Activated T-cell treated with anti-CD3 and anti-CD28 coated beads, Interleukin-2, amount 50 U/mL, for 24 hours (primary cell): ENCODE measurements around the gene PRXL2B.

Experiments
- DNase-seq: peaks from one replicate; pipeline ENCODE4 v3.0.0-alpha.2; 2020
- H3K27ac Mint-ChIP-seq: 2 replicates; pipeline ENCODE4 v1.8.0; 2020; ENCODE audit warnings: mild to moderate bottlenecking, mixed read lengths
- H3K27me3 Mint-ChIP-seq: 2 replicates; pipeline ENCODE4 v1.8.0; 2020; ENCODE audit warnings: mixed read lengths
- H3K36me3 Mint-ChIP-seq: 2 replicates; pipeline ENCODE4 v1.8.0; 2020; ENCODE audit warnings: low read depth, mixed read lengths
- H3K4me1 Mint-ChIP-seq: 2 replicates; pipeline ENCODE4 v1.8.0; 2020; ENCODE audit warnings: low read depth, mixed read lengths
- H3K4me3 Mint-ChIP-seq: 2 replicates; pipeline ENCODE4 v1.8.0; 2020; ENCODE audit warnings: mild to moderate bottlenecking, moderate library complexity, mixed read lengths
- H3K9me3 Mint-ChIP-seq: 2 replicates; pipeline ENCODE4 v1.8.0; 2020; ENCODE audit warnings: mixed read lengths

Gene PRXL2B

DNA sequence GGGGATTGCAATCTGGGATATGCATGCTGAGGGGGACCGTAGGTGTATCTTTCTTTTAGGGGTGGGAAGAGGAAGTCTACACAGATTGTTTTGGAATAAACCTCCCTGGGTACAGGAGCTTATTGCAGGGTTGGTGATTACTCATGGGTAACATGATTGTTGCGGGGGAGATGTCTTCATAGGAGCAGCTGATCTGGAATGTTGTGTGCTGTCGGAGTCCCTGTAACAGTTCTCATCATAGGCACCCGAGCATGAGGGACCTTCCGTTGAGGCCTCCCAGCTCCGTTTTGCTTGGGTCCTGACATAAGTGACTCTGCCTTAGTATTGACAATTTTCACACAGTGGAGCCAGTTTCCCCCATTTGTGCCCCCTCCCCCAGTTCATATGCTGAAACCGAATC is 4.2 kb upstream of the PRXL2B start:
- DNase-seq = no peak
- Mint-ChIP-seq H3K27me3 (no peaks in the 10 kb centered on the region), H3K4me1 (peaks cover 73% of the 10 kb centered on the region), H3K9me3 (peaks cover 3% of the 10 kb centered on the region), H3K36me3 (peaks cover 4% of the 10 kb centered on the region), H3K27ac (peak overlapping the region; percentile 81), H3K4me3 (no peak overlapping the region)

DNA sequence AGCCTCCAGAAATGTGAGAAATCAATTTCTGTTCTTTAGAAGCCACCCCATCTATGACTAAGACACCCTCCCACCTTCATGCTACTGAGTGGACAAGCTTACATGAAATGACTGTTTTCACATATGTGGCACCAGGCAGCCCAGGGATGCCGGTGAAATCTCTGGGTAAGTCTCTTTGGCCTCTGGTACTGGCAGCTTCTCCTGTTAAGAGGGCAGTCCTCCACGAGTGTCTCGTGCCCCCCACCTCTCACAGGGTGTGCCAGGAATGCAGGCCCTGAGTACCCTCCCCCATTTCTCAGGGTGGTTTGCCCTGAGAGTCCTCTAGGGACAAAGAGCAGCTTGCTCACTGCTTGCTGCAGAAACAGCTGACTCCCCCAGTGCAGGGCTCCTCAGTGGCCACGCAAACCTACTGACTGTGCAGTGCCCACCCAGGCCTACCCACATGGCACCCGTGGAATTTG is 3.2 kb upstream of the PRXL2B start:
- Mint-ChIP-seq H3K27ac (peak overlapping the region; percentile 94), H3K36me3 (peaks cover 4% of the 10 kb centered on the region)

DNA sequence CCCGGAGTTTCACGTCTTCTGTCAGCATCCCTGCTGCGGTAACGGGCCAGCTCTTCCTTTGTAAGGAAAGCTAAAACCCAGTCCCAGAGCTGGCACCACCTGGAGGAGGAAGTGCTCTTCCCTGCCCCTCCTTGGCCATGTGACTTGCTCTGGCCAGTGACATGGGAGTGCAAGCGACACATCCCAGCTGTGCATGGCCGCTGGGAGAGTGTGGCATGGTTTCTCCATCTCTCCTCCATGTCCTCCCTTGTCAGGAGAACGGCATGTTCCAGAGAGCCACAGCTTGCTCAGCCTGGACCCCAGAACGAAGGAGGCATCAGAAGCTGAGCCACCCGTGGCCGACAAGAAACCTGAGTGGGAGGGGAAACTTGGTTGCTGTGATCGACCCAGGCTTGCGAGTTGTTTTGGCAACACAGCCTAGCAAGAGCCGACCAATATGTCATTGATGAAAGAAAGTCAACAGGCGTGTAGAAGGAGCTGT is 2.7 kb upstream of the PRXL2B start:
- DNase-seq = no peak
- Mint-ChIP-seq H3K9me3 (peaks cover 1% of the 10 kb centered on the region), H3K4me1 (peaks cover 64% of the 10 kb centered on the region)

More for the DNA sequence above, 3.2 kb upstream of the PRXL2B start:
- Mint-ChIP-seq H3K27me3 (no peaks in the 10 kb centered on the region), H3K4me3 (peak overlapping the region; percentile 87), H3K4me1 (peaks cover 69% of the 10 kb centered on the region), H3K9me3 (peaks cover 3% of the 10 kb centered on the region)
- no peak for DNase-seq

DNA sequence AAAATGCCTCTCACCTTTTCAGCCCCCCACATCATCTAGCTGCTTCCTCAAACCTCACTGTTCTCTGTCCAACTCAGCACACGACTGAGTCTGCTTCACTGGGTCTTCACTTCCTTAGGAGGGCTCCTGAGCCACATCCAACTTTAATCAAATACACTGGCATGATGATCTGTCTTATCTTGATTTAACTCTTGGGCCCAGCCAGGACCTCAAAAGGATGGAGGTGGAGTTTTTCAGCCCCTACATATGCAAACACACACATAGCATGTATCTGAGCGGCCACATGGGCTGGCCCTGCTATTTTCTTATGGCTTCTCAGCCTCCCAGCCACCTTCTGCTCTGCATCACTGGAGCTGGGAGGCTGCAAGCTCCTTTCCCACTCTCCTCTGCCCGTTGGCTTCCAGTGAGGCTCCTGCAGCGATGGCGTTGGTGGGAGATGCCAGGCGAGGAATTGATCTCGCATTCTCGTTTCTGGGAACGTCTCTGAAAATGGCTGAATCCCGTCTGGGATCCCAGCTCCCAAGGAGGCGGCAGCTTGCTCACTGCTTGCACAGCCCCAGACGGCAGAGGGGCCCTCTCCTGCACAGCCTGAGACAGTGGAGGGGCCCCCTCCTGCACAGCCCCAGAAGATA is 1.8 kb upstream of the PRXL2B start:
- peak overlapping the region; percentile 87 for H3K4me3 Mint-ChIP-seq
- peaks cover 57% of the 10 kb centered on the region for H3K4me1 Mint-ChIP-seq
- H3K27me3 Mint-ChIP-seq = no peaks in the 10 kb centered on the region
- H3K9me3 Mint-ChIP-seq = no peaks in the 10 kb centered on the region
- DNase-seq = no peak
- H3K27ac Mint-ChIP-seq = peak overlapping the region; percentile 94
- peaks cover 11% of the 10 kb centered on the region for H3K36me3 Mint-ChIP-seq

More for the DNA sequence above, 2.7 kb upstream of the PRXL2B start:
- H3K27ac Mint-ChIP-seq = peak overlapping the region; percentile 94
- peaks cover 4% of the 10 kb centered on the region for H3K36me3 Mint-ChIP-seq
- H3K27me3 Mint-ChIP-seq = no peaks in the 10 kb centered on the region
- peak overlapping the region; percentile 87 for H3K4me3 Mint-ChIP-seq

DNA sequence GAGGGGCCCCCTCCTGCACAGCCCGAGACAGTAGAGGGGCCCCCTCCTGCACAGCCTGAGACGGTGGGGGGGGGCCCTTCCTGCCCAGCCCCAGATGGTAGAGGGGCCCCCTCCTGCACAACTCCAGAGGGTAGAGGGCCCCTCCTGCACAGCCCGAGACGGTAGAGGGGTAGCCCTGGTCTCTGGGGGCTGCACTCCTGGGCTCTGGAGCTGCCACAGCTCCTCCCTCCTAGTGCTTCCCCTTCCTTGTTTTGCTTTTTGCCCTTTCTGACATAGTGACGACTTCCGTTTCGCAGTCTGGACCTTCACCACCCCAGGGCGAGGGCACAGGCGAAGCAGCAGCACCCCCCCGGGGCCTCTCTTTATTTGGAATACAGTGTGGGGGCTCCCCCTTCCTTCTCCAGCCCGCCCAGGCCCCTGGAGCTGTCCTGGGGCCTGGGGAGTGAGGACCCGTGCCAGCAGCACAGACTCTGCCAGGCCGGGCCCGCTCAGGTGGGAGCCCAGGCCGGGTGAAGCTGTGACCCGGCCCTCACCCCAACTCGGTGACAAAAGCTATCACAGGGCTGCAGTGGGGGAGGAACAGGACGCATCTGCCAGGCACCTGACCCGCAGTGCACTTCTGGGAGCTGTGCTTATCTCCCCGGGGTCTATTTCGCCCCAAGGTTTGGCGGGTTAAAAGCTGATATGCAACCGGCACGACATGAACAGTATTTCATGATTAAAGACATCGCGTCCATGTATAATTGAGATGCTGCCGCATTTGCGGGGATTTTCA is 1.1 kb upstream of the PRXL2B start:
- H3K4me1 Mint-ChIP-seq = peaks cover 52% of the 10 kb centered on the region
- H3K36me3 Mint-ChIP-seq = peaks cover 11% of the 10 kb centered on the region
- H3K27ac Mint-ChIP-seq = peak overlapping the region; percentile 94
- H3K4me3 Mint-ChIP-seq = peak overlapping the region; percentile 87
- no peaks in the 10 kb centered on the region for H3K9me3 Mint-ChIP-seq
- DNase-seq = peak; percentile 79
- H3K27me3 Mint-ChIP-seq = no peaks in the 10 kb centered on the region

DNA sequence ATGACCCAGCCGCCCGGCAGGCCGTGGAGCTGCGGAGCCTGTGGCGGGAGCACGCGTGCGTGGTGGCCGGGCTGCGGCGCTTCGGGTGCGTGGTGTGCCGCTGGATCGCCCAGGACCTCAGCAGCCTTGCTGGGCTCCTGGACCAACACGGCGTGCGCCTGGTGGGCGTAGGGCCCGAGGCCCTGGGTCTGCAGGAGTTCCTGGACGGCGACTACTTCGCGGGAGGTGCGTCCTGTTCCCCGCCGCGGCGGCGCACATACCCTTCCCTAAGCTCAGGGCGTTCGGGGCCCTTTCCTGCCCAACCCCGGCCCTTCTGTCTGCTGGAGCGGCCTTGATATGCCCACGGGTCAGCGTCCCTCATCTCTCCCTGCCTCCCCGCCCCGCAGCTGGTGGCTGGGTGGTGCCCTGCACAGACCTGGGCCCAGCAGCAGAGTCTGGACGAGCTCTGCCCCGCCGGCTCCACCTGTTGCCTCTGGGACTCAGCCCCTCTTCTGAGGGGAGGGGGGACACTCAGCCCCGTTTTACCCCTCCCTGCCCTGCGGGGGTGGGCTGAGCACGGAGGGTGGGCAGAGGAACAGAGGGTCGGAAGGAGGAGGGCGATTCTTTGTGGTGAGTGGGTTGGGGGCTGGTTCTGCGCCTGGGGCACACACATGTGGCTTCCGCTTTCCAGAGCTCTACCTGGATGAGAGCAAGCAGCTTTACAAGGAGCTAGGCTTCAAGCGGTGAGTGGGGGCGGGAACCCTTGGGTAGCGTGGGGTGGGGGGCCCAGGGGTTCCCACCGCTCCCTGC is 688 bp downstream of the PRXL2B start:
- peak; percentile 70 for DNase-seq
- Mint-ChIP-seq H3K4me3 (peak overlapping the region; percentile 87), H3K9me3 (no peaks in the 10 kb centered on the region), H3K27ac (peak overlapping the region; percentile 18), H3K4me1 (peaks cover 36% of the 10 kb centered on the region), H3K36me3 (peaks cover 11% of the 10 kb centered on the region), H3K27me3 (no peaks in the 10 kb centered on the region)

DNA sequence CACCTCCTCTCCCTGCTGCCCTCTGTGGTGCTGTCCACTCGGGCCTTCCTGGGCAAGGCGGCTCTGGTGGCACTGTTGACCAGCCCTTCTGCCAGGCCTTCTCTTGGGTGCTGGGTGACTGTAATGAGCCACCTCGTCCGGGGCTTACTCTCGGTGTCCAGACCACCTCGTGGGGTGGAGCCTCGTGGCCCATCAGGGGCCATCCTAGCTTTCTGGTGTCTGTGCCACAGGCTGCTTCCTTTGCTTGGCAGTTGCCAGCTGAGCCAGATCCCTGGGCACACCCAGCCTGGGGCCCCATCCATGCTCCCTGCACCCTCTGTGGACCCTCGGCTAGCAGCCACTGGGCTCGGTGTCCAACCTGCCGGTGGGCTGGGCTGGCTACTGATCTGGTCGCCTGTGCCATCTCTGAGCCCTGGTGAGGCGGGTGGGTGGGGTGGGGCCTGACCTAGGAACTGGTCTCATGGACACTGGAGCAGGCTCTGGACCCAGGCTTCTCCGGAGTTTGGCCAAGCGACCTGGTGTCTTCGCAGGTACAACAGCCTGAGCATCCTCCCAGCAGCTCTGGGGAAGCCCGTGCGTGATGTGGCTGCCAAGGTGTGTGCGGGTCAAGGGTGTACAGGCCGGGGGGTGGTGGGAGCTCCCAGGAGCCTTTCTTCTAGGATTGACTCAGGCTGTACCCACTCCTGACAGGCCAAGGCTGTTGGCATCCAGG is 1.4 kb downstream of the PRXL2B start:
- no peak for DNase-seq
- Mint-ChIP-seq H3K4me3 (peak overlapping the region; percentile 87), H3K9me3 (no peaks in the 10 kb centered on the region), H3K27ac (no peak overlapping the region), H3K27me3 (no peaks in the 10 kb centered on the region), H3K4me1 (peaks cover 31% of the 10 kb centered on the region), H3K36me3 (peaks cover 11% of the 10 kb centered on the region)

DNA sequence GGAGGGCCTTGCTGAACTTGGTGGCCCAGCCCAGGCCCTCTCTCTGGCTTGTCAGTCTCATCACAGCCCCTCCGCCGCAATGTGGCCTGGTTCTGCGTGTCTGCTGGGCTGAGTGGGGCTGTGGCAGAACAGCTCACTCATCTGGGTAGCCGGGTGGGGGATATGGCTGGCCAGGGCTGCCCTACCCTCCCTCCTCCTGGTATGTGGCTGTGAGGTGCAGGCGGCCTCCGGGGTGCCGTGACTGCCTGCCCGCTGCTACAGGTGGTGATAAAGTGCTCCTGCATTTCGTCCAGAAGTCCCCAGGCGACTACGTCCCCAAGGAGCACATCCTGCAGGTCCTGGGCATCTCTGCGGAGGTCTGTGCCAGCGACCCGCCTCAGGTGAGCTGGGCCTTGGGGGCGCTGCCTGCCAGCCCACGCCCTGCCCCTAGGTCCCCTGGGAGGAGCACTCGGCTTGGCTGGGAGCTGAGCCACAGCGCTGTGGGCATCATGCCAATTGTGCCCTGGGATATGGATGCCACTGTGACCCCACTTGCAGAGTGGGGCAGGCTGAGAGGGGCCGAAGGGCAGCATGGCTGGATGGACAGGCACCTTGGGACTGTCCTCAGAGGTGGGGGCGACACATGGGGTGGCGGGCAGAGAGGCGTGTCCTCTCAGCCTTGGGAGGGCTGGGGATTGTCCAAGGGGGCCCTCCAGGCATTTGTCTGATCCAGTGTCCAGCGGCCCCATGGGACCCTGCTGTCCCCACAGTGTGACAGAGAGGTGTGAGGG is 2.3 kb downstream of the PRXL2B start:
- no peak for DNase-seq
- no peaks in the 10 kb centered on the region for H3K9me3 Mint-ChIP-seq
- H3K27me3 Mint-ChIP-seq = no peaks in the 10 kb centered on the region
- H3K27ac Mint-ChIP-seq = no peak overlapping the region
- peaks cover 11% of the 10 kb centered on the region for H3K36me3 Mint-ChIP-seq
- peaks cover 22% of the 10 kb centered on the region for H3K4me1 Mint-ChIP-seq
- peak overlapping the region; percentile 33 for H3K4me3 Mint-ChIP-seq

DNA sequence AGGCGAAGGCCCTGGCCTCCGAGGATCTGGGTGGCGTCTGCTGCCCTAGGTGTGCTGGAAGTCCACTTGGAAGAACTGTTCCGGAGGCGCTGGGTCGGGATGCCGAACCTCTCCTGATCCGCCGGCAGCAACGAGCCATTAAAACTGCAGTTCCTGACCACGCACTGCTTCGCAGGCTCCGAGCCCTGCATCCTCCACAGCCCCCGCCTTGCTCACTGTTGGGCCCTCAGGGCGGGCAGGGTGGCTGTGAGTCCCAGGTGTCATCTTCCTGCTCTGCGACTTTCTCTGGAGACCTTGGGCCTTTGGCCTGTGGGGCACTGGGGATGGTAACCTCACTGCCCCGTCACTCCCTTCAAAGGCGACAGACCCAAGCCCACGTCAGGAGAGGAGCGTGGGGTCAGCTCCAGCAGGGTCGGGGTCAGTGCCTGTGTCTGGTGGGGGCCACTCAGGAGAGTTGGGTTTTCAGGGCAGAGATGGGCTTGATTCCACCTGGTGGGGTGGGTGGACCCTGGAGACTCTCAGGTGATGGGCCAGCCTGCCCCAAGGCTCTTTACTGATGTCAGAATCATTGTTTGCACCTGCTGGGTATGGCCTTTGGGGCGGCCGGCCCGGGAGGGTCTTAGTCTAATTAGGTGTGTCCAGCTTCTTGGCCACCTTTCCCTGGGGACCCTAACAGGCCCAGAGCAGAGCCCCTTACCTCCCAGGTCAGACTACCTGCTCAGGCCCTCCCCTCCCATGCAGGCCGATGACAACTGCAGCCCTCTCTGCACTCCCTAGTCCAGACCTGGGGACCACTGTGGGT is 3.1 kb downstream of the PRXL2B start:
- no peaks in the 10 kb centered on the region for H3K9me3 Mint-ChIP-seq
- peaks cover 15% of the 10 kb centered on the region for H3K4me1 Mint-ChIP-seq
- no peaks in the 10 kb centered on the region for H3K27me3 Mint-ChIP-seq
- DNase-seq = no peak
- no peak overlapping the region for H3K4me3 Mint-ChIP-seq
- H3K36me3 Mint-ChIP-seq = peaks cover 11% of the 10 kb centered on the region
- H3K27ac Mint-ChIP-seq = no peak overlapping the region

DNA sequence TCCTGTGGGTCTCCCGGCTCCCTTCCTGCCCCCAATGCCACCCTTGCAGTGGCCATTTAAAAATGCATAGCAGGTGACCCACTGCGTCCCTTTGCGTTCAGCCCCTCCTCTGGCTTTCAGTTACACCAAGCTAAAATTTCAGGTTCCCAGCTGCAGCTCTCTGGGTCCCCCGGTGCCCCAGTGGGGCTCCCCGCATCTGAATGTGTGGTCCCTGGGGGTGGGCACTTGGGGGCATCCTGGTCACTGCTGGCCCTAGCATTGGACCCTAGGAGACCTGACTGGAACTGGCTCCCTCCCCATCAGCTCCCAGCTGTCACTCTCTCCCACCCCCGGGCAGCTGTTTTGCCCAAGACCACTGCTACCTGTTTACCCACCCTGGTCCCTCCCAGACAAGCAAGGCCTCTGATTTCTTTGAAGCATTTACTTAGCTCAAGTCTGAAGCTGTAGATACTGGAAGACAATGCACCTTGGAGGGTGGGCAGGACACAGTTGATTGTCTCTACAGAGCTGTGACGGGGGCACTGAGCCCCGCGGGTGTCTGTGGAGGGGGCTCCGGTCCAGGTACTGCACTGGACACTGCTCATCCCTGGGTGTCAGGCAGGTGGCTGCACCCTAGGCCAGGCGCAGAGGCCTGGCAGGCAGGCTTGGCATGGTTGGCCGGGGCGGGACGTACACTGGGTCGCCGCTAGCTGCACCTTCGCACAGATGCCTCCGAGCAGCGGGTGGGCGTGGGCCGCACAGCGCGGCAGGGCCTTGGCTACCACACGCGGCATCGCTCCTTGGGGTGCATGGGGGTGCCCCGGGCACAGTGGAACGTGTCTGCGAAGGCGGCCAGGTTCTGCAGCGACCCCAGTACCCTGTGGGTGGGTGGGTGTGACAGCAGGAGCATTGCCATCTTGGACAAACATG is 3.9 kb downstream of the PRXL2B start:
- Mint-ChIP-seq H3K9me3 (no peaks in the 10 kb centered on the region), H3K27ac (no peak overlapping the region), H3K36me3 (peaks cover 8% of the 10 kb centered on the region), H3K4me3 (no peak overlapping the region), H3K4me1 (peaks cover 8% of the 10 kb centered on the region), H3K27me3 (no peaks in the 10 kb centered on the region)
- DNase-seq = no peak

DNA sequence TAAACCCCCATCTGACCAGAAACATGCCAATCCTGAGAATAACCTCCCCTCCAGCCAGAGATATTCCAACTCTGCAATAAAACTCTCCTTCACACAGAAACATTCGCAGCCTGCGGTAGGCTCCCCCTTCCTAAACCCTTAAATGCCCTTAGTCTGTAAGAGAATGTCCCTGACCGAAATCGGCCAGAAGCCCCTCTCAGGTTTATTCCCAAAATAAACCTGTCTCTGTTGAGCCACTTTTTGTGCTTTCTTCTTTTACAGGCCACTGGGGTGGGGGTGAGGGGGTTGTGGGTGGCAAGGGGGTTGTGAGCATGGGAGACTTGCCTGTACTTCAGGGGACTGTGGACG is 4.6 kb downstream of the PRXL2B start:
- Mint-ChIP-seq H3K4me1 (peaks cover 8% of the 10 kb centered on the region), H3K36me3 (peaks cover 7% of the 10 kb centered on the region), H3K9me3 (no peaks in the 10 kb centered on the region), H3K4me3 (no peak overlapping the region), H3K27me3 (no peaks in the 10 kb centered on the region), H3K27ac (no peak overlapping the region)
- no peak for DNase-seq

DNA sequence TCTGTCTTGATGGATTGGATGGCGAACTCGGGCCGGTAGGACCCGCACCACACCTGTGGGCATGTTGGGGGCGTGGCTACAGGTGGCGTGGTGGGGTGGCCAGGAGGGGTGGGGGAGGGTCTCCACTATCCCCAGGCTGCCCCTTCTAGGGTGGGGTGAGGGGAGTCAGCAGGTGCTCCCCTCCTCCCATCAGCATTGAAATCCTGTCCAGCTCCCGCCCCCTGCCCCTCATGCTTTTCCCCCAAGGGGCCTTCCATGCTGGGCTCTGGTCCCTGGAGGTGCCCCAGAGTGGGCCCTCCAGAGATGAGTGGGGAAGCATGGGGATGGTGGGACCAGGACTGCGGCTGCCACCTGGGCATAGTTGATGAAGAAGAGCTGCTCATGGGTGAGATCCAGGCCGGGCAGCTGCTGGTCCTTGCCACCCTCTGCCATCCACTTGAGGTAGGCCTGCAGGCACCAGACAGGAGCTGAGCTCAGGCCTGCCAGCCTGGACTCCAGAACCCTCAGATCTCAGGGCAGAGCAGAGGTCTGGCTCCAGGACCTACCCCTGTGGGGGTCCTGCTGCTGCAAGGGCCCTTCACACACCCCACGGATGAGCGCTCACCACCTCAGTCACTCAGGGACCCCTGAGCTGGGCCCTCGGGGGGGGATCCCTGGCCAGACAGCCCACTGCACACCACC is 5.1 kb downstream of the PRXL2B start:
- Mint-ChIP-seq H3K4me1 (peaks cover 8% of the 10 kb centered on the region), H3K4me3 (no peak overlapping the region), H3K27me3 (no peaks in the 10 kb centered on the region), H3K9me3 (no peaks in the 10 kb centered on the region), H3K27ac (no peak overlapping the region), H3K36me3 (peaks cover 7% of the 10 kb centered on the region)
- DNase-seq = no peak
